Gastrocnemius medialis (tissue), 4 donors: ENCODE measurements around the gene RPL10A.

ENCODE experiments used
- POLR2A ChIP-seq, 2 donors: fragments of 450-650 bp; IDR thresholded peaks; one replicate each; pipeline ENCODE4 v1.6.1; 2017; ENCODE audit warnings: antibody characterized with exemption in 2 of 2, mild to moderate bottlenecking in 2 of 2, moderate library complexity in 2 of 2
- TF ChIP-seq, protein P1 (sequence below), 5 experiments: fragments of 450-650 bp in 3 of 5; fragments of 200-600 bp in 2 of 5; sonication (generic) in 2 of 5; IDR thresholded peaks in 4 of 5; conservative IDR thresholded peaks in 1 of 5; 1 replicate in 4 of 5; 2 replicates in 1 of 5; pipeline ENCODE4 v1.5.1; 2016 to 2019; ENCODE audit warnings: antibody characterized with exemption in 5 of 5, mild to moderate bottlenecking in 3 of 5, moderate library complexity in 3 of 5

DNA sequence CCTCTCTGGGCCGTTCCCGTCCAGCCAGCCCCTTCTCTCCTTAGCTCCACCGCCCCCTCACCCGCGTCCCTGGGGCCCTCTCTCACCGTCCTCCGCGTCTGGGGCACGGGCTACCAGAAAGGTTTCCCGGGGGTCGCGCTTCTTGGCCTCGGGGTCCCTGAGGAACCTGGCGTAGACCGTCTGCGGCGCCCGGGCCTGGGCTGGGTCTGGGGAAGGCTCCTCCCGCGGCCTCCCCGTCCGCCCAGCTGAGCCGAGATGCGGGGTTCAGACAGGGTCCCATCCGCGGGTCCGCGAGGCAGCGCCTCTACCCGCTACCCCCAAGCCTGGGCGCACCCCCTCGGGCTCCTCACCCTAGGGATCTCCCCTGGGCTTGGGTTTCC, 43.4 kb downstream of the RPL10A start:
- TF ChIP-seq, protein P1, sequence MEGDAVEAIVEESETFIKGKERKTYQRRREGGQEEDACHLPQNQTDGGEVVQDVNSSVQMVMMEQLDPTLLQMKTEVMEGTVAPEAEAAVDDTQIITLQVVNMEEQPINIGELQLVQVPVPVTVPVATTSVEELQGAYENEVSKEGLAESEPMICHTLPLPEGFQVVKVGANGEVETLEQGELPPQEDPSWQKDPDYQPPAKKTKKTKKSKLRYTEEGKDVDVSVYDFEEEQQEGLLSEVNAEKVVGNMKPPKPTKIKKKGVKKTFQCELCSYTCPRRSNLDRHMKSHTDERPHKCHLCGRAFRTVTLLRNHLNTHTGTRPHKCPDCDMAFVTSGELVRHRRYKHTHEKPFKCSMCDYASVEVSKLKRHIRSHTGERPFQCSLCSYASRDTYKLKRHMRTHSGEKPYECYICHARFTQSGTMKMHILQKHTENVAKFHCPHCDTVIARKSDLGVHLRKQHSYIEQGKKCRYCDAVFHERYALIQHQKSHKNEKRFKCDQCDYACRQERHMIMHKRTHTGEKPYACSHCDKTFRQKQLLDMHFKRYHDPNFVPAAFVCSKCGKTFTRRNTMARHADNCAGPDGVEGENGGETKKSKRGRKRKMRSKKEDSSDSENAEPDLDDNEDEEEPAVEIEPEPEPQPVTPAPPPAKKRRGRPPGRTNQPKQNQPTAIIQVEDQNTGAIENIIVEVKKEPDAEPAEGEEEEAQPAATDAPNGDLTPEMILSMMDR (IDR thresholded peaks at IDR 0.05 in 4 of 5, conservative IDR thresholded peaks at IDR 0.05 in 1 of 5), result no peak
- no peak for TF ChIP-seq POLR2A (IDR thresholded peaks at IDR 0.05)
